ENCODE measurements around the gene ALDH3B1.

ALDH3B1 gene

GRCh38 chr11:68076371-68077042, 66.4 kb downstream of the ALDH3B1 start:
- peak; percentile 62 for DNase-seq

GRCh38 chr11:68077617-68078582, 67.8 kb downstream of the ALDH3B1 start:
- DNase-seq = no peak
